Measurements from ENCODE around the gene CAPN11.

DNA sequence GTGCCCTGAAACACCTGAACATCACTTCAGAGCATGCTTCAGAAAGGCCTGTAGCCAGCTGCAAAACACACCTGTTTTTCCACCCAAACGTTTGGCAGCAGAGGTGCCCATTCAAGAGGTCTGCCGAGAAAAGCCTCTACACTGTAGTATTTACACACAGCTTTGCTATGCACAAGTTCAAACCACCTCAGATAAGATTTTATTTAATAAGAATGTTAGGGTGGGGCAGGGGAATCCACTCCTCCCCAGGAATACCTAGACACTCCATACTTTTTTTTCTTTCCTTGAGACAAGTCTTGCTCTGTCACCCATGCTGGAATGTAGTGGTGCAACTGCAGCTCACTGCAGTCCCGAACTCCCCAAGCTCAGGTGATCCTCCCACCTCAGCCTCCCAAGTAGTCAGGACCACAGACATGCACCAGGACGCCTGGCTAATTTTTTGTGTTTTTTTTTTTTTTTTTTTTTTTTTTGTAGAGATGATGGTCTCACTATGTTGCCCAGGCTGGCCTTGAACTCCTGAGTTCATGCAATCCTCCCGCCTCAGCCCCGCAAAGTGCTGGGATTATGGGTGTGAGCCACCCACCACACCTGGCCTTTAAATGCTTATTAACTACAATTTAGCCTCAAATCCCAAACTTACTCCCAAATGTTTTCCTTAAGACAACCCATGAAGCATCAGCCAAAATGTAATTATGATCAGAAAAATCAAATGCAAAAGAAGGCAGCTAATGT is 41.1 kb upstream of the CAPN11 start:
- TF ChIP-seq, protein P1, sequence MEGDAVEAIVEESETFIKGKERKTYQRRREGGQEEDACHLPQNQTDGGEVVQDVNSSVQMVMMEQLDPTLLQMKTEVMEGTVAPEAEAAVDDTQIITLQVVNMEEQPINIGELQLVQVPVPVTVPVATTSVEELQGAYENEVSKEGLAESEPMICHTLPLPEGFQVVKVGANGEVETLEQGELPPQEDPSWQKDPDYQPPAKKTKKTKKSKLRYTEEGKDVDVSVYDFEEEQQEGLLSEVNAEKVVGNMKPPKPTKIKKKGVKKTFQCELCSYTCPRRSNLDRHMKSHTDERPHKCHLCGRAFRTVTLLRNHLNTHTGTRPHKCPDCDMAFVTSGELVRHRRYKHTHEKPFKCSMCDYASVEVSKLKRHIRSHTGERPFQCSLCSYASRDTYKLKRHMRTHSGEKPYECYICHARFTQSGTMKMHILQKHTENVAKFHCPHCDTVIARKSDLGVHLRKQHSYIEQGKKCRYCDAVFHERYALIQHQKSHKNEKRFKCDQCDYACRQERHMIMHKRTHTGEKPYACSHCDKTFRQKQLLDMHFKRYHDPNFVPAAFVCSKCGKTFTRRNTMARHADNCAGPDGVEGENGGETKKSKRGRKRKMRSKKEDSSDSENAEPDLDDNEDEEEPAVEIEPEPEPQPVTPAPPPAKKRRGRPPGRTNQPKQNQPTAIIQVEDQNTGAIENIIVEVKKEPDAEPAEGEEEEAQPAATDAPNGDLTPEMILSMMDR (IDR thresholded peaks at IDR 0.05; ENCODE audit: extremely low read depth in 1 of 2, insufficient read depth in 1 of 2, low read depth in 1 of 2, low read length in 2 of 2) = no peak
- TF ChIP-seq, protein P2, sequence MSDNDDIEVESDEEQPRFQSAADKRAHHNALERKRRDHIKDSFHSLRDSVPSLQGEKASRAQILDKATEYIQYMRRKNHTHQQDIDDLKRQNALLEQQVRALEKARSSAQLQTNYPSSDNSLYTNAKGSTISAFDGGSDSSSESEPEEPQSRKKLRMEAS (IDR thresholded peaks at IDR 0.05; ENCODE audit: insufficient read depth, insufficient read length) = no peak
- no peak for TF ChIP-seq POLR2A (IDR thresholded peaks at IDR 0.05; ENCODE audit: low read depth, low read length)

Measured in endothelial cell of umbilical vein (primary cell).